Gastroesophageal sphincter (tissue), 3 donors: ENCODE data around the gene RALGAPA1.

Experiments
- POLR2A ChIP-seq, 2 donors: fragments of 450-650 bp; IDR thresholded peaks; one replicate each; pipeline ENCODE4 v1.6.1; 2017; ENCODE audit warnings: antibody characterized with exemption in 2 of 2, mild to moderate bottlenecking in 2 of 2, moderate library complexity in 1 of 2
- POLR2AphosphoS5 ChIP-seq: sonication (generic); formaldehyde crosslinking; IDR thresholded peaks from one replicate; pipeline ENCODE4 v1.6.1; 2017; ENCODE audit warnings: antibody characterized with exemption
- TF ChIP-seq, protein P1 (sequence below), 4 experiments: fragments of 200-600 bp in 2 of 4; fragments of 450-650 bp in 2 of 4; sonication (generic) in 1 of 4; IDR thresholded peaks; one replicate each; pipeline ENCODE4 v1.5.1; 2017 to 2019; ENCODE audit warnings: antibody characterized with exemption in 4 of 4, mild to moderate bottlenecking in 2 of 4, moderate library complexity in 2 of 4

DNA sequence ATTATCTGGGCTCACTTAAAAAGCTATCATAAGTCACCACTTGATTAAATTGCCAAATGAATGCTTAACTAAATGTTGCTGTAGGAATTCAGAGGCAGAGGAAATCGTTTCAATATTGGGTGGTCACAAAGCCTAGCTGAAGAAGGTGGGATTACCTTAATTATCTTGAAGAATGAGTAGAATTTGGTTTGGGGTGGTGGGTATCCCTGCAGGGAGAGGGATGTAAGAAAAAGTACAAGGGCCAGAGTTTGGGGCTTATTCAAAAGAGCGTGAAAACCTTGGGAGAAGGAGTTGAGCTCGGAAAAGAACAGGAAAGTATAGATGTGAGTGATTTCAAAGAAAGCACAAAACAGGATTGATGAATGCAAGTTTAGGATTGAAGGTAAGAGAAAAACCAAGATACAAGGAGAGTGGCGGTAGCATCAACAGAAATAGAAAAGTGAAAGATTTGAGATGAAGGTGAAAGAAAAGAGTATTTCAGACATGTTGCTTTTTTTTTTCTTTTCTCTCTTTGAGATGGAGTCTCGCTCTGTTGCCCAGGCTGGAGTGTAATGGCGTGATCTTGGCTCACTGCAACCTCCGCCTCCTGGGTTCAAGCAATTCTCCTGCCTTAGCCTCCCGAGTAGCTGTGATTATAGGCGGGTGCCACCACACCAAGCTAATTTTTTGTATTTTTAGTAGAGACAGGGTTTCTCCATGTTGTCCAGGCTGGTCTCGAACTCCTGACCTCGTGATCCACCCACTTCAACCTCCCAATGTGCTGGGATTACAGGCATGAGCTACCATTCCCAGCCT, 18.8 kb upstream of the RALGAPA1 start:
- TF ChIP-seq, protein P1, sequence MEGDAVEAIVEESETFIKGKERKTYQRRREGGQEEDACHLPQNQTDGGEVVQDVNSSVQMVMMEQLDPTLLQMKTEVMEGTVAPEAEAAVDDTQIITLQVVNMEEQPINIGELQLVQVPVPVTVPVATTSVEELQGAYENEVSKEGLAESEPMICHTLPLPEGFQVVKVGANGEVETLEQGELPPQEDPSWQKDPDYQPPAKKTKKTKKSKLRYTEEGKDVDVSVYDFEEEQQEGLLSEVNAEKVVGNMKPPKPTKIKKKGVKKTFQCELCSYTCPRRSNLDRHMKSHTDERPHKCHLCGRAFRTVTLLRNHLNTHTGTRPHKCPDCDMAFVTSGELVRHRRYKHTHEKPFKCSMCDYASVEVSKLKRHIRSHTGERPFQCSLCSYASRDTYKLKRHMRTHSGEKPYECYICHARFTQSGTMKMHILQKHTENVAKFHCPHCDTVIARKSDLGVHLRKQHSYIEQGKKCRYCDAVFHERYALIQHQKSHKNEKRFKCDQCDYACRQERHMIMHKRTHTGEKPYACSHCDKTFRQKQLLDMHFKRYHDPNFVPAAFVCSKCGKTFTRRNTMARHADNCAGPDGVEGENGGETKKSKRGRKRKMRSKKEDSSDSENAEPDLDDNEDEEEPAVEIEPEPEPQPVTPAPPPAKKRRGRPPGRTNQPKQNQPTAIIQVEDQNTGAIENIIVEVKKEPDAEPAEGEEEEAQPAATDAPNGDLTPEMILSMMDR (IDR thresholded peaks at IDR 0.05) = no peak
- TF ChIP-seq POLR2A (IDR thresholded peaks at IDR 0.05) (no peak), POLR2AphosphoS5 (no peak)
